Keratinocyte (primary cell): Measurements from ENCODE around the gene MTA1. TPM values are rescaled to one million over a fixed set of nuclear protein-coding genes. Genes with fewer than 3 reads are reported as not detected.

Experiments
- DNase-seq: peaks from one replicate; pipeline ENCODE4 v3.0.0-alpha.2; 2011; ENCODE audit warnings: low read depth, missing footprints, low spot score
- FAIRE-seq: peaks from 2 replicates; lab custom pipeline; 2011; peaks lifted over from hg19 to GRCh38; lab: Jason Lieb, UNC
- H2AFZ ChIP-seq: 2 replicates; pipeline ENCODE4 v1.6.0; 2012; ENCODE audit warnings: low read length, control low read depth, inconsistent platforms; ENCODE audit not compliant: control insufficient read depth
- H3K27ac ChIP-seq: 2 replicates; pipeline ENCODE4 v1.5.1; 2011; ENCODE audit warnings: low read length; ENCODE audit not compliant: control insufficient read depth, insufficient read depth
- H3K27me3 ChIP-seq: 3 replicates; pipeline ENCODE4 v1.6.0; 2011; ENCODE audit warnings: low read length; ENCODE audit not compliant: control insufficient read depth, insufficient read depth; ENCODE audit errors: extremely low read depth
- H3K36me3 ChIP-seq, 2 experiments: 2 replicates in 1 of 2; 3 replicates in 1 of 2; pipeline ENCODE4 v1.5.1; 2011; ENCODE audit warnings: low read length in 2 of 2, mild to moderate bottlenecking in 1 of 2; ENCODE audit not compliant: control insufficient read depth in 2 of 2, insufficient read depth in 2 of 2; ENCODE audit errors: extremely low read depth in 1 of 2
- H3K4me1 ChIP-seq: 3 replicates; pipeline ENCODE4 v1.5.1; 2011; ENCODE audit warnings: low read length; ENCODE audit not compliant: control insufficient read depth, insufficient read depth; ENCODE audit errors: extremely low read depth
- H3K4me2 ChIP-seq: 3 replicates; pipeline ENCODE4 v1.6.0; 2011; ENCODE audit warnings: low read depth, low read length; ENCODE audit not compliant: control insufficient read depth, insufficient read depth; ENCODE audit errors: extremely low read depth
- H3K4me3 ChIP-seq, 3 experiments: fragments of 200-600 bp in 1 of 3; sonication (generic) in 1 of 3; 2 replicates in 2 of 3; 3 replicates in 1 of 3; pipeline ENCODE4 v1.5.1; 2011 to 2016; ENCODE audit warnings: low read length in 3 of 3, mild to moderate bottlenecking in 3 of 3, control low read depth in 2 of 3, inconsistent platforms in 1 of 3, low read depth in 1 of 3, mixed read lengths in 1 of 3, mixed run types in 1 of 3, moderate library complexity in 1 of 3; ENCODE audit not compliant: control insufficient read depth in 2 of 3, insufficient read depth in 2 of 3; ENCODE audit errors: extremely low read depth in 1 of 3
- H3K79me2 ChIP-seq: 2 replicates; pipeline ENCODE4 v1.6.0; 2012; ENCODE audit warnings: low read length; ENCODE audit not compliant: control insufficient read depth, insufficient read depth
- H3K9ac ChIP-seq: 3 replicates; pipeline ENCODE4 v1.6.0; 2011; ENCODE audit warnings: low read length; ENCODE audit not compliant: control insufficient read depth, insufficient read depth; ENCODE audit errors: extremely low read depth
- H3K9me1 ChIP-seq: 3 replicates; pipeline ENCODE4 v1.6.0; 2011; ENCODE audit warnings: low read length; ENCODE audit not compliant: control insufficient read depth, insufficient read depth; ENCODE audit errors: extremely low read depth
- H3K9me3 ChIP-seq: 2 replicates; pipeline ENCODE4 v1.5.1; 2012; ENCODE audit warnings: low read depth, low read length; ENCODE audit not compliant: control insufficient read depth
- H4K20me1 ChIP-seq: 3 replicates; pipeline ENCODE4 v1.6.0; 2011; ENCODE audit warnings: low read length; ENCODE audit not compliant: control insufficient read depth, insufficient read depth; ENCODE audit errors: extremely low read depth
- EZH2 ChIP-seq: IDR thresholded peaks from one replicate; pipeline ENCODE4 v1.6.1; 2012; ENCODE audit warnings: inconsistent platforms, mild to moderate bottlenecking, low read length, moderate library complexity
- dilution Hi-C: fragments of 300-500 bp; cut with MboI; formaldehyde crosslinking; loops from one replicate; pipeline ENCODE4 v1.7.0; 2020; ENCODE audit warnings: low sequenced_read_pairs; ENCODE audit not compliant: extremely low pct_ligation_motif_present
- polyA plus RNA-seq, 5 experiments: library from polyadenylated mRNA; depleted of rRNA in 3 of 5; stranded (reverse) in 3 of 5; stranded (forward) in 1 of 5; unstranded in 1 of 5; fragments of >200 nt; gene quantifications; 1 replicate in 1 of 5; 2 replicates in 3 of 5; 3 replicates in 1 of 5; pipeline versions ENCODE4 v1.2.1 to v1.2.3, GENCODE V29; 2011 to 2012; ENCODE audit warnings: missing spikeins in 2 of 5, low read depth in 1 of 5, low replicate concordance in 1 of 5
- TF ChIP-seq, protein P1 (sequence below), 3 experiments: IDR thresholded peaks in 1 of 3; conservative IDR thresholded peaks in 1 of 3; optimal IDR thresholded peaks in 1 of 3; 2 replicates in 2 of 3; 3 replicates in 1 of 3; pipeline versions ENCODE3 to v1.5.1; 2011; ENCODE audit warnings: low read length in 3 of 3, mild to moderate bottlenecking in 3 of 3, moderate library complexity in 2 of 3, control low read depth in 1 of 3, inconsistent platforms in 1 of 3; ENCODE audit not compliant: insufficient read depth in 2 of 3; ENCODE audit errors: extremely low read depth in 1 of 3

Gene MTA1
- polyA plus RNA-seq, 1 donor (not counting 4 experiments of a cell fraction or from before 2014, with no cell fraction given), result 33.6 TPM

DNA sequence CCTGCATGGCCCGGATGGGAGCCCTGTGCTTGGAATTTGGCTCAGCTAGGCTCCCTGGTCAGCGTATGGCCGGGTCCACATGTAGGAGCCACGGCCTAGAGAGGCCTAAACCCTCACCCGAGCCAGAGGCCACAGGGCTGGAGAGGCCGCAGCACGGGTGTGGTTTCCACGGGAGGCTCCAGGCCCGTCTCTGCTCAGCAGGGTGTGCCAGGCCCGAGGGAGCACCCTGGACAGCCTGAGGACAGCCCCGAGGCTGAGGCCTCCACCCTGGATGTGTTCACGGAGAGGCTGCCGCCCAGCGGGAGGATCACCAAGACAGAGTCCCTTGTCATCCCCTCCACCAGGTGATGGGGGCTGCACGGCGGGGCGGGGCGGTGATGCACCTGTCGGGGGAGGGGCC lies 38.9 kb upstream of the MTA1 start:
- no peak for FAIRE-seq
- Histone ChIP-seq H3K4me1 (no peaks in the 10 kb centered on the region), H3K27ac (no peak overlapping the region), H3K36me3 (peaks cover 0 to 13% of the 10 kb centered on the region in 2 experiments), H3K4me3 (no peak overlapping the region), H2AFZ (no peak overlapping the region), H3K79me2 (no peaks in the 10 kb centered on the region), H3K9ac (no peak overlapping the region), H4K20me1 (no peaks in the 10 kb centered on the region), H3K9me3 (no peaks in the 10 kb centered on the region), H3K9me1 (no peaks in the 10 kb centered on the region), H3K4me2 (no peak overlapping the region), H3K27me3 (no peaks in the 10 kb centered on the region)
- dilution Hi-C loops, result no loop called here
- no peak for DNase-seq
- TF ChIP-seq, protein P1, sequence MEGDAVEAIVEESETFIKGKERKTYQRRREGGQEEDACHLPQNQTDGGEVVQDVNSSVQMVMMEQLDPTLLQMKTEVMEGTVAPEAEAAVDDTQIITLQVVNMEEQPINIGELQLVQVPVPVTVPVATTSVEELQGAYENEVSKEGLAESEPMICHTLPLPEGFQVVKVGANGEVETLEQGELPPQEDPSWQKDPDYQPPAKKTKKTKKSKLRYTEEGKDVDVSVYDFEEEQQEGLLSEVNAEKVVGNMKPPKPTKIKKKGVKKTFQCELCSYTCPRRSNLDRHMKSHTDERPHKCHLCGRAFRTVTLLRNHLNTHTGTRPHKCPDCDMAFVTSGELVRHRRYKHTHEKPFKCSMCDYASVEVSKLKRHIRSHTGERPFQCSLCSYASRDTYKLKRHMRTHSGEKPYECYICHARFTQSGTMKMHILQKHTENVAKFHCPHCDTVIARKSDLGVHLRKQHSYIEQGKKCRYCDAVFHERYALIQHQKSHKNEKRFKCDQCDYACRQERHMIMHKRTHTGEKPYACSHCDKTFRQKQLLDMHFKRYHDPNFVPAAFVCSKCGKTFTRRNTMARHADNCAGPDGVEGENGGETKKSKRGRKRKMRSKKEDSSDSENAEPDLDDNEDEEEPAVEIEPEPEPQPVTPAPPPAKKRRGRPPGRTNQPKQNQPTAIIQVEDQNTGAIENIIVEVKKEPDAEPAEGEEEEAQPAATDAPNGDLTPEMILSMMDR (optimal IDR thresholded peaks at IDR 0.05 in 1 of 3, IDR thresholded peaks at IDR 0.05 in 1 of 3, conservative IDR thresholded peaks at IDR 0.05 in 1 of 3; ENCODE audit: extremely low read depth in 1 of 3, insufficient read depth in 2 of 3, low read length in 3 of 3), result no peak
- no peak for TF ChIP-seq EZH2

DNA sequence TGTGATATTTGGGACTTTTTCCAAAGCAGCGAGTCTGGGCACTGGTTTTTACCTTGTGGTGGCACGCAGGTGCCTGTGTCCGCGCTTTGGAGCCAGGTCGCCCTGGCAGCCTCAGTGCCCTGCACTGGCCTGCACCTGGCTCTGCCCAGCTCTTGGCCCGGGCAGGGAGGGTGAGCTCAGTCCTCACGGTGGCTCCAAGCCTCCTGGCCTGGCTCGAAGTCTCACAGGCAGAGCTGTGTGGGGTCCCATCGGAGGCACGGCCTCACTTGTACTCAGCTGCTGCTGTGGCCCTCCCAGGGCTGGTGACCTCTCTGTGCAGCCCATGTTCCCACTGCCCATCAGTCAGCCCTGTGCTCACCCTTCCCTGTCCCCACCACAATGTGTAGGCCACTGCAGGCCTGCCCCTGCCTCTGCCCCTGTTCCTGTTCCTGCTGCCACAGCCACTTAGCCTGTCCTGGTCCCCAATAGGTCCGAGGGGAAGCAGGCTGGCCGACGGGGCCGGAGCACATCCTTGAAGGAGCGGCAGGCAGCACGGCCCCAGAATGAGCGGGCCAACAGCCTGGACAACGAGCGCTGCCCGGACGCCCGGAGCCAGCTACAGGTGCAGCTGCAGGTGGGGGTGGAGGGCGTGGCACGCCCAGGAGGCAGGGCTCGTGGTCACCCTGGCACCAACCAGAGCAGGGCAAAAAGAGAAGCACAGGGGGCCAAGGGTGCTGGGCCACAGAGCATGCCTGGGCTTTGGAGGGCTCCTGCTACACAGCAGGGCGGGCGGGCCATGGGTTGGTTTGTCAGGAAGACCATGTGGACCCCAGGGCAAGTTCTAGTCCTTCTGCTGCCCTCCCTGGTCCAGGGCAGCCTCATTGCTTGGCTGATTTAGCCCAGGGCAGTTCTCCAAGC lies 37.9 kb upstream of the MTA1 start:
- H3K4me3 ChIP-seq, result no peak overlapping the region
- no peak overlapping the region for H3K27ac ChIP-seq
- no peak for TF ChIP-seq EZH2
- TF ChIP-seq, protein P1 (optimal IDR thresholded peaks at IDR 0.05 in 1 of 3, IDR thresholded peaks at IDR 0.05 in 1 of 3, conservative IDR thresholded peaks at IDR 0.05 in 1 of 3; ENCODE audit: extremely low read depth in 1 of 3, insufficient read depth in 2 of 3, low read length in 3 of 3), result no peak
- no peaks in the 10 kb centered on the region for H3K9me3 ChIP-seq
- H3K4me1 ChIP-seq, result no peaks in the 10 kb centered on the region
- H3K9me1 ChIP-seq, result no peaks in the 10 kb centered on the region
- H3K36me3 ChIP-seq, result peaks cover 0 to 13% of the 10 kb centered on the region in 2 experiments
- no peak overlapping the region for H2AFZ ChIP-seq
- H4K20me1 ChIP-seq, result no peaks in the 10 kb centered on the region
- dilution Hi-C loops, result no loop called here
- H3K4me2 ChIP-seq, result no peak overlapping the region
- H3K27me3 ChIP-seq, result no peaks in the 10 kb centered on the region
- H3K9ac ChIP-seq, result no peak overlapping the region
- DNase-seq (no peak), FAIRE-seq (no peak)
- H3K79me2 ChIP-seq, result no peaks in the 10 kb centered on the region
